CD4-positive, CD25-positive, alpha-beta regulatory T cell (primary cell): ENCODE results near the gene FZD4. TPM values are rescaled to one million over a fixed set of nuclear protein-coding genes. Genes with fewer than 3 reads are reported as not detected.
A peak's percentile ranks its signal among the peaks of the same experiment; 100 is the strongest.
"Not testable (repeated sequence)": the region's sequence is repeated elsewhere in the genome, so short reads cannot be mapped to it uniquely, and the experiment has no call there.

Experiments
- ATAC-seq, 2 donors: fragments of 150-1000 bp; cut with Tn5 transposase; one replicate each; pipeline ENCODE4 v1.10.0; 2021; ENCODE audit warnings: low read depth in 2 of 2, moderate number of reproducible peaks in 2 of 2, moderate library complexity in 1 of 2
- DNase-seq, 3 donors: peaks; one replicate each; pipeline versions ENCODE4 v3.0.0 to v3.0.0-alpha.2; 2012 to 2022; ENCODE audit warnings: mixed read lengths in 1 of 3
- H3K27ac ChIP-seq: one replicate; pipeline ENCODE4 v1.7.0; 2013; ENCODE audit warnings: mild to moderate bottlenecking, low read length; ENCODE audit not compliant: insufficient read depth, poor library complexity, severe bottlenecking
- H3K27me3 ChIP-seq: one replicate; pipeline ENCODE4 v1.7.0; 2013; ENCODE audit warnings: low read length; ENCODE audit not compliant: control insufficient read depth, insufficient read depth
- H3K36me3 ChIP-seq: one replicate; pipeline ENCODE4 v1.7.0; 2013; ENCODE audit warnings: mild to moderate bottlenecking, low read length, moderate library complexity; ENCODE audit not compliant: control insufficient read depth, insufficient read depth
- H3K4me1 ChIP-seq: 2 replicates; pipeline ENCODE4 v1.7.0; 2013; ENCODE audit warnings: mild to moderate bottlenecking, low read length; ENCODE audit not compliant: insufficient read depth, control insufficient read depth, poor library complexity, severe bottlenecking
- H3K4me3 ChIP-seq: one replicate; pipeline ENCODE4 v1.7.0; 2013; ENCODE audit warnings: low read depth, mild to moderate bottlenecking, low read length, moderate library complexity
- H3K9me3 ChIP-seq, 2 experiments: 1 replicate in 1 of 2; 2 replicates in 1 of 2; pipeline ENCODE4 v1.7.0; 2013; ENCODE audit warnings: low read length in 2 of 2, mild to moderate bottlenecking in 1 of 2, moderate library complexity in 1 of 2; ENCODE audit not compliant: control insufficient read depth in 2 of 2
- H3K27ac Mint-ChIP-seq, 3 donors: one replicate each; pipeline ENCODE4 v1.8.0; 2020 to 2022; ENCODE audit warnings: mild to moderate bottlenecking in 3 of 3, mixed read lengths in 3 of 3, moderate library complexity in 2 of 3
- H3K27me3 Mint-ChIP-seq: one replicate; pipeline ENCODE4 v1.8.0; 2022; ENCODE audit warnings: mild to moderate bottlenecking, mixed read lengths
- H3K36me3 Mint-ChIP-seq: one replicate; pipeline ENCODE4 v1.8.0; 2020; ENCODE audit warnings: mixed read lengths
- H3K4me1 Mint-ChIP-seq, 4 donors: one replicate each; pipeline ENCODE4 v1.8.0; 2020 to 2022; ENCODE audit warnings: mixed read lengths in 4 of 4, mild to moderate bottlenecking in 1 of 4
- H3K4me3 Mint-ChIP-seq, 4 donors: one replicate each; pipeline ENCODE4 v1.8.0; 2020 to 2022; ENCODE audit warnings: mild to moderate bottlenecking in 4 of 4, mixed read lengths in 4 of 4, moderate library complexity in 3 of 4
- H3K9me3 Mint-ChIP-seq, 7 donors: one replicate each; pipeline ENCODE4 v1.8.0; 2020 to 2022; ENCODE audit warnings: mixed read lengths in 7 of 7, mild to moderate bottlenecking in 3 of 7, moderate library complexity in 2 of 7
- polyA plus RNA-seq, 4 donors: library from polyadenylated mRNA; unstranded; fragments of 300-500 nt; fragmentation: Illumina TruSeq; gene quantifications; one replicate each; pipeline ENCODE4 v1.2.3, GENCODE V29; 2021
- total RNA-seq: library from RNA; stranded (reverse); gene quantifications from one replicate; pipeline ENCODE4 v1.2.3, GENCODE V29; 2022

FZD4 gene
- not detected for total RNA-seq
- polyA plus RNA-seq = not detected

- no peak within 1 kb of the TSS for H3K27ac ChIP-seq
- ATAC-seq = peak; percentile 55 to 59
- peaks cover 36% of the 10 kb centered on the region for H3K27me3 ChIP-seq
- Mint-ChIP-seq H3K27me3 (peaks cover 83% of the 10 kb centered on the region), H3K36me3 (no peaks in the 10 kb centered on the region), H3K9me3 (no peaks in the 10 kb centered on the region), H3K27ac (peak within 1 kb of the TSS in 1 of 3 donors; percentile 52), H3K4me1 (peaks cover 0 to 17% (median 4%) of the 10 kb centered on the region in 4 donors), H3K4me3 (peak within 1 kb of the TSS; percentile 86 to 89 (median 88))
- H3K4me3 ChIP-seq = peak within 1 kb of the TSS; percentile 53
- H3K36me3 ChIP-seq = no peaks in the 10 kb centered on the region
- H3K4me1 ChIP-seq = peaks cover 18% of the 10 kb centered on the region
- H3K9me3 ChIP-seq = no peaks in the 10 kb centered on the region
- peak in 1 of 3 donors; percentile 58 for DNase-seq
These were observed at the start of gene FZD4 for GRCh38 chr11:86955361-86956120. TSS of gene FZD4 (minus strand) at chr11:86955395. CDS start at chr11:86955085, 310 bp downstream.

GRCh38 chr11:87004281-87004680 is 49.1 kb upstream of the FZD4 start:
- not testable (repeated sequence) for H3K4me1 Mint-ChIP-seq, H3K4me1 ChIP-seq, H3K27me3 ChIP-seq, H3K36me3 Mint-ChIP-seq, H3K4me3 ChIP-seq, H3K27me3 Mint-ChIP-seq, H3K9me3 ChIP-seq, H3K4me3 Mint-ChIP-seq, H3K9me3 Mint-ChIP-seq, H3K36me3 ChIP-seq, DNase-seq, H3K27ac ChIP-seq, H3K27ac Mint-ChIP-seq, ATAC-seq

- H3K36me3 ChIP-seq = no peaks in the 10 kb centered on the region
- H3K4me1 Mint-ChIP-seq = no peaks in the 10 kb centered on the region
- no peaks in the 10 kb centered on the region for H3K27me3 ChIP-seq
- no peaks in the 10 kb centered on the region for H3K4me1 ChIP-seq
- H3K27ac Mint-ChIP-seq = no peak overlapping the region
- no peak overlapping the region for H3K27ac ChIP-seq
- DNase-seq (no peak), ATAC-seq (no peak)
- no peak overlapping the region for H3K4me3 ChIP-seq
- no peaks in the 10 kb centered on the region for H3K9me3 ChIP-seq
- H3K9me3 Mint-ChIP-seq = no peaks in the 10 kb centered on the region
- H3K4me3 Mint-ChIP-seq = no peak overlapping the region
- H3K36me3 Mint-ChIP-seq = no peaks in the 10 kb centered on the region
- peaks cover 4% of the 10 kb centered on the region for H3K27me3 Mint-ChIP-seq
These were observed 47.7 kb upstream of the FZD4 start for GRCh38 chr11:87002918-87003317.

GRCh38 chr11:86999859-87000753 is 44.9 kb upstream of the FZD4 start:
- Histone ChIP-seq H3K4me1 (no peaks in the 10 kb centered on the region), H3K27me3 (no peaks in the 10 kb centered on the region), H3K36me3 (no peaks in the 10 kb centered on the region), H3K4me3 (no peak overlapping the region), H3K27ac (no peak overlapping the region), H3K9me3 (no peaks in the 10 kb centered on the region)
- Mint-ChIP-seq H3K9me3 (no peaks in the 10 kb centered on the region), H3K4me3 (no peak overlapping the region), H3K4me1 (no peaks in the 10 kb centered on the region), H3K27ac (no peak overlapping the region), H3K27me3 (peaks cover 4% of the 10 kb centered on the region), H3K36me3 (no peaks in the 10 kb centered on the region)
- ATAC-seq = no peak
- DNase-seq = no peak

GRCh38 chr11:86999388-86999787 is 44.2 kb upstream of the FZD4 start:
- no peaks in the 10 kb centered on the region for H3K4me1 ChIP-seq
- H3K9me3 ChIP-seq = no peaks in the 10 kb centered on the region
- Mint-ChIP-seq H3K36me3 (no peaks in the 10 kb centered on the region), H3K9me3 (no peaks in the 10 kb centered on the region), H3K27me3 (peaks cover 4% of the 10 kb centered on the region), H3K4me1 (no peaks in the 10 kb centered on the region), H3K27ac (no peak overlapping the region), H3K4me3 (no peak overlapping the region)
- no peak overlapping the region for H3K27ac ChIP-seq
- ATAC-seq = no peak
- H3K36me3 ChIP-seq = no peaks in the 10 kb centered on the region
- H3K4me3 ChIP-seq = no peak overlapping the region
- no peak for DNase-seq
- no peaks in the 10 kb centered on the region for H3K27me3 ChIP-seq

- Histone ChIP-seq H3K4me3 (no peak overlapping the region), H3K27me3 (no peaks in the 10 kb centered on the region), H3K27ac (no peak overlapping the region), H3K9me3 (no peaks in the 10 kb centered on the region), H3K4me1 (no peaks in the 10 kb centered on the region), H3K36me3 (no peaks in the 10 kb centered on the region)
- Mint-ChIP-seq H3K4me1 (no peaks in the 10 kb centered on the region), H3K9me3 (no peaks in the 10 kb centered on the region), H3K4me3 (no peak overlapping the region), H3K36me3 (no peaks in the 10 kb centered on the region), H3K27ac (no peak overlapping the region), H3K27me3 (no peaks in the 10 kb centered on the region)
- DNase-seq (no peak), ATAC-seq (no peak)
These were observed 41.9 kb upstream of the FZD4 start for GRCh38 chr11:86996953-86997570.

GRCh38 chr11:86993031-86993430 is 37.8 kb upstream of the FZD4 start:
- Histone ChIP-seq H3K4me1 (no peaks in the 10 kb centered on the region), H3K27me3 (no peaks in the 10 kb centered on the region), H3K36me3 (no peaks in the 10 kb centered on the region), H3K27ac (no peak overlapping the region), H3K9me3 (no peaks in the 10 kb centered on the region), H3K4me3 (no peak overlapping the region)
- Mint-ChIP-seq H3K4me3 (no peak overlapping the region), H3K4me1 (no peaks in the 10 kb centered on the region), H3K36me3 (no peaks in the 10 kb centered on the region), H3K9me3 (no peaks in the 10 kb centered on the region), H3K27me3 (no peaks in the 10 kb centered on the region), H3K27ac (no peak overlapping the region)
- no peak for DNase-seq
- no peak for ATAC-seq
